Peyer's patch (tissue), 4 donors: ENCODE measurements around the gene SYT7.

Experiments used
- CTCF ChIP-seq, 6 experiments: fragments of 450-650 bp in 4 of 6; fragments of 200-600 bp in 2 of 6; sonication (generic) in 1 of 6; IDR thresholded peaks; one replicate each; pipeline ENCODE4 v1.5.1; 2017 to 2019; ENCODE audit warnings: antibody characterized with exemption in 6 of 6, mild to moderate bottlenecking in 3 of 6, moderate library complexity in 1 of 6
- POLR2A ChIP-seq, 2 donors: fragments of 450-650 bp; IDR thresholded peaks; one replicate each; pipeline ENCODE4 v1.5.1; 2017; ENCODE audit warnings: antibody characterized with exemption in 2 of 2, mild to moderate bottlenecking in 2 of 2, moderate library complexity in 2 of 2

GRCh38 chr11:61611309-61611708, 30.4 kb upstream of the SYT7 start:
- TF ChIP-seq CTCF (IDR thresholded peaks at IDR 0.05) (no peak), POLR2A (IDR thresholded peaks at IDR 0.05) (no peak)
